Epidermal melanocyte (primary cell): ENCODE data around the gene ARID1A.

ENCODE experiments used
- DNase-seq: peaks from one replicate; pipeline ENCODE4 v3.0.0; 2011; ENCODE audit warnings: low spot score; ENCODE audit not compliant: insufficient read length

ARID1A gene

GRCh38 chr1:26826261-26827105 lies 130.7 kb downstream of the ARID1A start, which contains the start of gene ZDHHC18:
Gene ZDHHC18 (plus strand): TSS chr1:26826688. CDS start chr1:26826805, 117 bp downstream.
- DNase-seq: peak; percentile 77

GRCh38 chr1:26827106-26827604 lies 131.3 kb downstream of the ARID1A start:
- DNase-seq: no peak

- DNase-seq: no peak
These were observed 131.8 kb downstream of the ARID1A start for GRCh38 chr1:26827663-26828062.

- DNase-seq: no peak
These were observed 132.7 kb downstream of the ARID1A start for GRCh38 chr1:26828411-26828991.

- DNase-seq: no peak
These were observed 133.5 kb downstream of the ARID1A start for GRCh38 chr1:26829184-26829911.

GRCh38 chr1:26831059-26831458 lies 135.2 kb downstream of the ARID1A start:
- no peak for DNase-seq
